IMR-90 (cell line): ENCODE data around the gene FAM83C. TPM values are rescaled to one million over a fixed set of nuclear protein-coding genes. Genes with fewer than 3 reads are reported as not detected.
"Not testable (repeated sequence)": the region's sequence is repeated elsewhere in the genome, so short reads cannot be mapped to it uniquely, and the experiment has no call there.

Source experiments
- ATAC-seq: fragments of 200-7000 bp; cut with Tn5 transposase; 2 replicates; pipeline ENCODE4 v1.9.1; 2020; ENCODE audit warnings: low read depth, mild to moderate bottlenecking, moderate library complexity
- BruUV-seq: library from RNA; stranded (reverse); fragments of 400-500 nt; replicated peaks from 2 replicates; lab custom pipeline; 2021; lab: Mats Ljungman, UMichigan
- CTCF ChIA-PET: fragments of 300-600 bp; formaldehyde crosslinking; extraction: SDS; loops from one replicate; lab custom pipeline; 2021; ENCODE audit warnings: antibody characterized with exemption; lab: Yijun Ruan, JAX
- POLR2A ChIA-PET: fragments of 300-600 bp; sonication (Branson Sonifier 250); formaldehyde crosslinking; loops from one replicate; lab custom pipeline; 2022; ENCODE audit warnings: antibody characterized with exemption; ENCODE audit not compliant: unreplicated experiment; lab: Charles Lee
- DNase-seq: peaks from one replicate; pipeline ENCODE4 v3.0.0; 2013
- H2AFZ ChIP-seq: replicated peaks from 2 replicates; pipeline ENCODE3; 2013; ENCODE audit warnings: low read length, mild to moderate bottlenecking; ENCODE audit not compliant: poor library complexity
- H2AK5ac ChIP-seq: 2 replicates; pipeline ENCODE4 v1.6.1; 2013; ENCODE audit warnings: low read depth, low read length, inconsistent platforms
- H2AK9ac ChIP-seq: replicated peaks from 2 replicates; pipeline ENCODE3; 2013; ENCODE audit warnings: mild to moderate bottlenecking, low read depth, low read length, moderate library complexity; ENCODE audit not compliant: poor library complexity
- H2BK120ac ChIP-seq: 2 replicates; pipeline ENCODE4 v1.6.1; 2013; ENCODE audit warnings: low read depth, low read length, inconsistent platforms
- H2BK15ac ChIP-seq: 3 replicates; pipeline ENCODE4 v1.6.1; 2013; ENCODE audit warnings: low read depth, low read length, inconsistent platforms
- H2BK20ac ChIP-seq: 2 replicates; pipeline ENCODE4 v1.6.1; 2013; ENCODE audit warnings: low read depth, mild to moderate bottlenecking, inconsistent platforms, low read length, moderate library complexity
- H2BK5ac ChIP-seq: 2 replicates; pipeline ENCODE4 v1.6.1; 2013; ENCODE audit warnings: mild to moderate bottlenecking, low read depth, low read length, inconsistent platforms; ENCODE audit not compliant: poor library complexity, severe bottlenecking
- H3K14ac ChIP-seq: replicated peaks from 2 replicates; pipeline ENCODE4 v1.6.1; 2013; ENCODE audit warnings: low read depth, low read length, inconsistent platforms
- H3K18ac ChIP-seq: 2 replicates; pipeline ENCODE4 v1.6.1; 2013; ENCODE audit warnings: low read depth, low read length, control low read depth
- H3K23ac ChIP-seq: 2 replicates; pipeline ENCODE4 v1.6.1; 2013; ENCODE audit warnings: low read depth, low read length, inconsistent platforms
- H3K27ac ChIP-seq: 2 replicates; pipeline ENCODE4 v1.5.1; 2013; ENCODE audit warnings: mild to moderate bottlenecking, control low read depth, low read length; ENCODE audit not compliant: insufficient read depth
- H3K27me3 ChIP-seq: 2 replicates; pipeline ENCODE4 v1.6.1; 2013; ENCODE audit warnings: low read length; ENCODE audit not compliant: control insufficient read depth, insufficient read depth
- H3K36me3 ChIP-seq: 2 replicates; pipeline ENCODE4 v1.6.1; 2013; ENCODE audit warnings: low read length, mixed read lengths; ENCODE audit not compliant: control insufficient read depth, insufficient read depth
- H3K4ac ChIP-seq: 2 replicates; pipeline ENCODE4 v1.6.1; 2013; ENCODE audit warnings: low read depth, low read length, inconsistent platforms
- H3K4me1 ChIP-seq: 2 replicates; pipeline ENCODE4 v1.6.1; 2013; ENCODE audit warnings: low read length, mixed read lengths; ENCODE audit not compliant: control insufficient read depth, insufficient read depth
- H3K4me2 ChIP-seq: 2 replicates; pipeline ENCODE4 v1.6.1; 2013; ENCODE audit warnings: low read depth, mild to moderate bottlenecking, control low read depth, low read length, moderate library complexity
- H3K4me3 ChIP-seq: 2 replicates; pipeline ENCODE4 v1.5.1; 2013; ENCODE audit warnings: low read depth, mild to moderate bottlenecking, control low read depth, low read length, moderate library complexity; ENCODE audit not compliant: insufficient read depth
- H3K56ac ChIP-seq: 2 replicates; pipeline ENCODE4 v1.6.1; 2013; ENCODE audit warnings: low read length, inconsistent platforms; ENCODE audit not compliant: insufficient read depth; ENCODE audit errors: extremely low read depth
- H3K79me1 ChIP-seq, 2 experiments: 2 replicates each; pipeline ENCODE4 v1.6.1; 2013; ENCODE audit warnings: low read length in 2 of 2, inconsistent platforms in 1 of 2, low read depth in 1 of 2
- H3K9ac ChIP-seq: 2 replicates; pipeline ENCODE4 v1.6.1; 2013; ENCODE audit warnings: low read depth, low read length, control low read depth
- H3K9me1 ChIP-seq: 2 replicates; pipeline ENCODE4 v1.6.1; 2013; ENCODE audit warnings: low read length, inconsistent platforms; ENCODE audit not compliant: insufficient read depth
- H3K9me3 ChIP-seq: 2 replicates; pipeline ENCODE4 v1.6.1; 2013; ENCODE audit warnings: low read length; ENCODE audit not compliant: control insufficient read depth, insufficient read depth
- H4K20me1 ChIP-seq: 2 replicates; pipeline ENCODE4 v1.6.1; 2013; ENCODE audit warnings: low read length, inconsistent platforms; ENCODE audit not compliant: insufficient read depth
- H4K5ac ChIP-seq: 2 replicates; pipeline ENCODE4 v1.6.1; 2013; ENCODE audit warnings: mild to moderate bottlenecking, low read depth, low read length, control low read depth
- H4K8ac ChIP-seq, 2 experiments: 2 replicates each; pipeline ENCODE4 v1.6.1; 2013; ENCODE audit warnings: low read depth in 2 of 2, low read length in 2 of 2, control low read depth in 1 of 2, inconsistent platforms in 1 of 2
- H4K91ac ChIP-seq: 2 replicates; pipeline ENCODE4 v1.6.1; 2013; ENCODE audit warnings: low read depth, low read length, inconsistent platforms; ENCODE audit not compliant: insufficient read depth
- WGBS, 2 experiments: methylation state at CpG; one replicate each; pipeline versions ENCODE4 v1.1.5 to v1.1.7; 2013; ENCODE audit warnings: missing lambda C conversion rate in 2 of 2; ENCODE audit not compliant: insufficient read length in 1 of 2; ENCODE audit errors: extremely low coverage in 2 of 2; 5-methylcytosine and 5-hydroxymethylcytosine counted together
- dilution Hi-C: fragments of 300-500 bp; cut with HindIII; formaldehyde crosslinking; loops from one replicate; pipeline ENCODE4 v1.14.3; 2018; ENCODE audit warnings: low sequenced_read_pairs; ENCODE audit not compliant: unreplicated experiment
- in situ Hi-C: fragments of 300-500 bp; cut with MboI; formaldehyde crosslinking; loops from 3 replicates; pipeline ENCODE4 v1.14.3; 2019; ENCODE audit warnings: low sequenced_read_pairs, inconsistent platforms, mixed read lengths
- intact Hi-C: fragments of 100-400 bp; cut with micrococcal nuclease; formaldehyde crosslinking; loops from 2 replicates; pipeline ENCODE4 v1.10.0; 2022
- polyA plus RNA-seq, 3 experiments: library from polyadenylated mRNA; depleted of rRNA; stranded (reverse); fragments of >200 nt; gene quantifications; 2 replicates each; pipeline ENCODE4 v1.2.3, GENCODE V29; 2012; ENCODE audit warnings: low replicate concordance in 1 of 3
- total RNA-seq: library from RNA; depleted of rRNA; stranded (reverse); fragments of >200 nt; gene quantifications from 2 replicates; pipeline ENCODE4 v1.2.3, GENCODE V29; 2012

The FAM83C gene
- total and polyA plus RNA-seq, 2 of the 4 experiments (the other 2 are of a cell fraction): 0.02 TPM; not detected in 1

DNA sequence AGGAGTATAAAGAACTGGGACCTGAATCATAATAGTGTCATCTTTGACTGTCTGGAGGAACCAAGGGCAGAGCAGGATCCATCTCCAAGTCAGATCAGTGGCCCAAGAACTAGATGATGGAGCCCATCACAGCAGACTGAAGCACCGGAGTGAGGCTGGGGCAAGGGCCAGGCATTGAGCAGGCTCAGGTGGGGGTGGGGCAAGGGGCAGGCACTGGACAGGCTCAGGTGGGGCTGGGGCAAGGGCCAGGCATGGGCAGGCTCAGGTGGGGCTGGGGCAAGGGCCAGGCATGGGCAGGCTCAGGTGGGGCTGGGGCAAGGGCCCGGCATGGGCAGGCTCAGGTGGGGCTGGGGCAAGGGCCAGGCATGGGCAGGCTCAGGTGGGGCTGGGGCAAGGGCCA is 39.6 kb downstream of the FAM83C start:
- in situ Hi-C loops: loop anchor here (25.0 kb wide), 1 partner anchor 390 kb away; the partner anchor contains the start of gene GGT7
- dilution Hi-C loops, BruUV-seq: not testable (repeated sequence)

More for the DNA sequence above, 39.6 kb downstream of the FAM83C start:
- H3K56ac ChIP-seq, H3K4ac ChIP-seq, H3K4me2 ChIP-seq, DNase-seq, H3K79me1 ChIP-seq, CTCF ChIA-PET, H2AK5ac ChIP-seq, H3K14ac ChIP-seq, H2BK120ac ChIP-seq, H3K18ac ChIP-seq, ATAC-seq, H2BK5ac ChIP-seq, H3K4me1 ChIP-seq, H3K36me3 ChIP-seq, H2BK20ac ChIP-seq, H3K9me3 ChIP-seq, H2BK15ac ChIP-seq, H3K9me1 ChIP-seq, H4K91ac ChIP-seq, H3K23ac ChIP-seq, H2AK9ac ChIP-seq, POLR2A ChIA-PET, intact Hi-C loops, H3K27ac ChIP-seq, H2AFZ ChIP-seq, H4K8ac ChIP-seq, H3K9ac ChIP-seq, H3K4me3 ChIP-seq, H4K5ac ChIP-seq, H4K20me1 ChIP-seq, H3K27me3 ChIP-seq: not testable (repeated sequence)
- no CpG with 5 or more reads among the region's 2 CpGs for WGBS, 2 experiments
